Aortic smooth muscle cell (primary cell): Measurements from ENCODE around the gene IRAK3. TPM values are rescaled to one million over a fixed set of nuclear protein-coding genes. Genes with fewer than 3 reads are reported as not detected.

Experiments used
- total RNA-seq: library from RNA; depleted of rRNA; stranded (reverse); fragments of >200 nt; gene quantifications from 2 replicates; pipeline ENCODE4 v1.2.3, GENCODE V29; 2014

IRAK3 gene
- 9.1 and 10.2 TPM in 2 replicates for total RNA-seq

GRCh38 chr12:66188584-66189485, at the start of gene IRAK3:
IRAK3 (plus strand) TSS chr12:66189214; CDS start chr12:66189300, 86 bp downstream.

GRCh38 chr12:66169221-66170170, 19.5 kb upstream of the IRAK3 start, which contains the start of gene TMBIM4:
TMBIM4 (minus strand) TSS chr12:66169996; CDS start chr12:66169951, 45 bp downstream.

GRCh38 chr12:66301944-66302826, 113.2 kb downstream of the IRAK3 start, which contains the start of gene HELB:
HELB (plus strand) TSS chr12:66302493; CDS start chr12:66302604, 111 bp downstream.

Other genes starting within 250 kb of the IRAK3 start
- 5.9 and 6.0 TPM in 2 replicates for gene LLPH, start 58.5 kb upstream of the IRAK3 start, total RNA-seq
- gene TMBIM4, start 19.2 kb upstream of the IRAK3 start, total RNA-seq, result 67.8 and 81.3 TPM in 2 replicates
- 1.7 and 3.2 TPM in 2 replicates for gene HELB, start 113.3 kb downstream of the IRAK3 start, total RNA-seq